ENCODE results near the gene RAB24. TPM values are rescaled to one million over a fixed set of nuclear protein-coding genes. Genes with fewer than 3 reads are reported as not detected.
A peak's percentile ranks its signal among the peaks of the same experiment; 100 is the strongest.

The RAB24 gene
- 10 to 100 TPM in 4 of 5 donors, 1 to 10 TPM in 1; 1.8 to 87.2 (median 12.3) TPM for total RNA-seq
- 10 to 100 TPM; 31.5 to 65.3 (median 33.7) TPM for polyA plus RNA-seq
- long read RNA-seq, donor 1, partial matches to known transcripts: 0 of 5 reads
- long read RNA-seq, donor 1, other reads (novel, unspliced or antisense): 0 of 5 reads
- long read RNA-seq, donor 2, transcript RAB24-206 (7 exons, 1,820 nt): major isoform, 8 of 13 reads
- long read RNA-seq, donor 2, partial matches to known transcripts: 0 of 13 reads
- long read RNA-seq, donor 2, other reads (novel, unspliced or antisense): 0 of 13 reads
- long read RNA-seq, donor 3, transcript RAB24-206 (7 exons, 1,820 nt): major isoform, 7 of 8 reads
- long read RNA-seq, donor 3, partial matches to known transcripts: 0 of 8 reads
- long read RNA-seq, donor 3, other reads (novel, unspliced or antisense): 0 of 8 reads
- long read RNA-seq, donor 4, partial matches to known transcripts: 0 of 1 reads
- long read RNA-seq, donor 4, other reads (novel, unspliced or antisense): 0 of 1 reads
- long read RNA-seq, donor 5, partial matches to known transcripts: 0 of 9 reads
- long read RNA-seq, donor 5, other reads (novel, unspliced or antisense): 0 of 9 reads
- long read RNA-seq, donor 6, transcript RAB24-201 (8 exons, 1,311 nt): major isoform, 13 of 22 reads
- long read RNA-seq, donor 6, transcript RAB24-206 (7 exons, 1,820 nt): minor isoform, 5 of 22 reads
- long read RNA-seq, donor 6, partial matches to known transcripts: 0 of 22 reads
- long read RNA-seq, donor 6, other reads (novel, unspliced or antisense): 0 of 22 reads
- long read RNA-seq, donor 7, partial matches to known transcripts: 0 of 4 reads
- long read RNA-seq, donor 7, other reads (novel, unspliced or antisense): 0 of 4 reads
- long read RNA-seq, donor 8, transcript RAB24-201 (8 exons, 1,311 nt): major isoform, 5 of 10 reads
- long read RNA-seq, donor 8, partial matches to known transcripts: 0 of 10 reads
- long read RNA-seq, donor 8, other reads (novel, unspliced or antisense): 0 of 10 reads
- long read RNA-seq, donor 9, partial matches to known transcripts: 0 of 7 reads
- long read RNA-seq, donor 9, other reads (novel, unspliced or antisense): 0 of 7 reads
- long read RNA-seq, donor 10, transcript RAB24-206 (7 exons, 1,820 nt): major isoform, 5 of 7 reads
- long read RNA-seq, donor 10, partial matches to known transcripts: 0 of 7 reads
- long read RNA-seq, donor 10, other reads (novel, unspliced or antisense): 0 of 7 reads

- TF ChIP-seq POLR2A (IDR thresholded peaks at IDR 0.05): peak in 1 of 4 donors; percentile 11
- TF ChIP-seq EP300 (IDR thresholded peaks at IDR 0.05): no peak
- peak in 1 of 7 experiments; percentile 33 for TF ChIP-seq CTCF (IDR thresholded peaks at IDR 0.05)
- TF ChIP-seq POLR2AphosphoS5 (IDR thresholded peaks at IDR 0.05): peak; percentile 69 to 92 (median 78)
- DNase-seq: peak; percentile 92 to 97
- peak within 1 kb of the TSS; percentile 73 to 95 (median 86) for H3K4me3 ChIP-seq
- no peaks in the 10 kb centered on the region for H3K27me3 ChIP-seq
- peaks cover 54 to 80% (median 64%) of the 10 kb centered on the region in 4 donors for H3K4me1 ChIP-seq
- peak within 1 kb of the TSS; percentile 86 to 92 (median 88) for H3K27ac ChIP-seq
- intact Hi-C loops (cut with DNase I; ENCODE audit: low total_unique reads): no loop called here
- H3K9me3 ChIP-seq: no peaks in the 10 kb centered on the region
- 0 to 1% (median 0%) methylated on average over 13 to 100 of the region's 100 CpGs for WGBS, 5 donors
- H3K36me3 ChIP-seq: peaks cover 23 to 51% (median 35%) of the 10 kb centered on the region in 4 donors
Measured at GRCh38 chr5:177303121-177303924, at the start of gene RAB24, which contains the start of gene PRELID1. TSS of gene RAB24 (minus strand) at chr5:177303719. CDS start at chr5:177303288, 431 bp downstream. TSS of gene PRELID1 (plus strand) at chr5:177303799. CDS start at chr5:177303986, 187 bp downstream.

GRCh38 chr5:177353093-177353492 is 49.6 kb upstream of the RAB24 start:
- no peak for DNase-seq
- TF ChIP-seq POLR2A (IDR thresholded peaks at IDR 0.05) (no peak), POLR2AphosphoS5 (IDR thresholded peaks at IDR 0.05) (no peak), EP300 (IDR thresholded peaks at IDR 0.05) (no peak), CTCF (IDR thresholded peaks at IDR 0.05) (no peak)
- peaks cover 27 to 63% (median 44%) of the 10 kb centered on the region in 4 donors for H3K4me1 ChIP-seq
- no peak overlapping the region for H3K27ac ChIP-seq
- peaks cover 0 to 14% (median 8%) of the 10 kb centered on the region in 4 donors for H3K36me3 ChIP-seq
- intact Hi-C loops (cut with DNase I; ENCODE audit: low total_unique reads): no loop called here
- H3K9me3 ChIP-seq: no peaks in the 10 kb centered on the region
- no peak overlapping the region for H3K4me3 ChIP-seq
- 62 to 85% (median 80%) methylated on average over 3 to 5 of the region's 5 CpGs for WGBS, 5 donors
- H3K27me3 ChIP-seq: no peaks in the 10 kb centered on the region

- Histone ChIP-seq H3K27me3 (no peaks in the 10 kb centered on the region), H3K27ac (peak within 1 kb of the TSS; percentile 82 to 97 (median 90)), H3K9me3 (no peaks in the 10 kb centered on the region), H3K36me3 (peaks cover 3 to 27% (median 17%) of the 10 kb centered on the region in 4 donors), H3K4me3 (peak within 1 kb of the TSS; percentile 74 to 99 (median 96)), H3K4me1 (peaks cover 27 to 63% (median 46%) of the 10 kb centered on the region in 4 donors)
- intact Hi-C loops (cut with DNase I; ENCODE audit: low total_unique reads): no loop called here
- peak; percentile 96 to 98 for DNase-seq
- TF ChIP-seq POLR2A (IDR thresholded peaks at IDR 0.05): peak in 1 of 4 donors; percentile 56
- TF ChIP-seq CTCF (IDR thresholded peaks at IDR 0.05): no peak
- TF ChIP-seq POLR2AphosphoS5 (IDR thresholded peaks at IDR 0.05): peak; percentile 1 to 82 (median 73)
- TF ChIP-seq EP300 (IDR thresholded peaks at IDR 0.05): no peak
- WGBS, 5 donors: 6 to 9% (median 8%) methylated on average over 41 to 55 of the region's 55 CpGs
Measured at GRCh38 chr5:177351392-177352329, 48.1 kb upstream of the RAB24 start, which contains the start of gene LMAN2. TSS of gene LMAN2 (minus strand) at chr5:177351668. CDS start at chr5:177351647, 21 bp downstream.

Measured in stomach (tissue), 19 donors.